ENCODE data around the gene MCF2L2. TPM values are rescaled to one million over a fixed set of nuclear protein-coding genes. Genes with fewer than 3 reads are reported as not detected.

Gene MCF2L2
- polyA plus RNA-seq, 1 experiment = not detected

DNA sequence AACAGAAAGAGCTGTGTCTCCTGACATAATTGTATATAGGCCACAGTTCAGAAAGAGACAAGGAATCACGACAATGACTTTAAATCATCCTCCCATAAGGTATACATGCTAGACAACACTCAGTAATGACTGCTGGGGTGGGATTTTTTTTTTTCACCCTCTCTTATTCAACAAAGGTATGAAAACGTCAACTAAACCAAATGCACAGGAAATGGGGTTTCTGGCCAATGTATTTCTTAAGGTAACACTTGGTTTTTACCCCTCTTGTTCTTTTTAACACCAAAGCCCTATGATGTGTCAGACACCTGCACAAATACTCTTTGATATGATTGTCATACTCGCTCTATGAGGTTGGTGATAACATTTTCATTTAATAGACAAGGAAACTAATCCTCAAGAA, 78.3 kb downstream of the MCF2L2 start:
- H3K27me3 ChIP-seq (ENCODE audit: control insufficient read depth, insufficient read depth, low read length) = peaks cover 9% of the 10 kb centered on the region
- no peak overlapping the region for H3K27ac ChIP-seq (ENCODE audit: low read depth, low read length)
- no peak for DNase-seq (ENCODE audit: low read depth, low spot score)
- no peaks in the 10 kb centered on the region for H3K9me3 ChIP-seq (ENCODE audit: control insufficient read depth, insufficient read depth, low read length)
- ChIA-PET CTCF (no interaction called here), POLR2A (no interaction called here)
- no peak overlapping the region for H3K4me3 ChIP-seq (ENCODE audit: low read depth, low read length)
- TF ChIP-seq, protein P1, sequence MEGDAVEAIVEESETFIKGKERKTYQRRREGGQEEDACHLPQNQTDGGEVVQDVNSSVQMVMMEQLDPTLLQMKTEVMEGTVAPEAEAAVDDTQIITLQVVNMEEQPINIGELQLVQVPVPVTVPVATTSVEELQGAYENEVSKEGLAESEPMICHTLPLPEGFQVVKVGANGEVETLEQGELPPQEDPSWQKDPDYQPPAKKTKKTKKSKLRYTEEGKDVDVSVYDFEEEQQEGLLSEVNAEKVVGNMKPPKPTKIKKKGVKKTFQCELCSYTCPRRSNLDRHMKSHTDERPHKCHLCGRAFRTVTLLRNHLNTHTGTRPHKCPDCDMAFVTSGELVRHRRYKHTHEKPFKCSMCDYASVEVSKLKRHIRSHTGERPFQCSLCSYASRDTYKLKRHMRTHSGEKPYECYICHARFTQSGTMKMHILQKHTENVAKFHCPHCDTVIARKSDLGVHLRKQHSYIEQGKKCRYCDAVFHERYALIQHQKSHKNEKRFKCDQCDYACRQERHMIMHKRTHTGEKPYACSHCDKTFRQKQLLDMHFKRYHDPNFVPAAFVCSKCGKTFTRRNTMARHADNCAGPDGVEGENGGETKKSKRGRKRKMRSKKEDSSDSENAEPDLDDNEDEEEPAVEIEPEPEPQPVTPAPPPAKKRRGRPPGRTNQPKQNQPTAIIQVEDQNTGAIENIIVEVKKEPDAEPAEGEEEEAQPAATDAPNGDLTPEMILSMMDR (IDR thresholded peaks at IDR 0.05; ENCODE audit: low read depth, low read length) = no peak

DNA sequence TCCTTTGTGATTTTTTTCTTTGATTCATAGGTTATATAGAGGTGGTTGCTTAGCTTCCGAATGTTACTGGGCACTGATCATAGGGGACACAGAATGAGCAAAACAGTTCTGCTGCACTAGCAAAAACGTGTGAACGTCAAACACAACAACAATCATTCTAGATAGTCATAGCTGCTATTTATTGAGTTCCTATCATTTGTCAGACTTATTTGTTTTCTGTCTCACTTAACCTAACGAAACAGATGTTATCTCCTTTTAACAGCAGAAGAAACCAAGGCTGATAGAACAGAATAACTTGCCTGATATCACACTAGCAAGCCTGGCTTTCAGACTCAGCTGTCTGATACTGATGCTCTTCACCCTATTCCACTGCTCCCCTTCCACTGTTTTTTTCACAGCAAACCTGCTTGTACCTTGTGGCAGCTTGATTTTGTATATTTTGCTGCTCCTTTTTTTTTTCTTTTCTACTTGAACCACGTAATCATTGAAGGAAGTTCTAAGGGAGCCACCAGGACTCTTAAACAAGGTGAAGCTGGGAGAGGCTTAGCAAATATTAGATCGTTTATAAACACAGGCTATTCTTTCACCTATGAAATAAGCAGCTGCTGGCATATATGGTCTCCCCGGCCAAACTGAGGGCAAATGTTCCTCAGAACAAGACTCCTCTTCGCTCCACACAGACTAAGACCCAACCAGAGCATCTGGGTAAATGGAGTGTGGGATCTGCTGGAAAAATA, 78.8 kb downstream of the MCF2L2 start:
- Histone ChIP-seq H3K9me3 (ENCODE audit: control insufficient read depth, insufficient read depth, low read length) (no peaks in the 10 kb centered on the region), H3K4me3 (ENCODE audit: low read depth, low read length) (no peak overlapping the region), H3K27me3 (ENCODE audit: control insufficient read depth, insufficient read depth, low read length) (peaks cover 9% of the 10 kb centered on the region), H3K27ac (ENCODE audit: low read depth, low read length) (no peak overlapping the region)
- ChIA-PET POLR2A (no interaction called here), CTCF (no interaction called here)
- TF ChIP-seq, protein P1 (IDR thresholded peaks at IDR 0.05; ENCODE audit: low read depth, low read length) = no peak
- DNase-seq (ENCODE audit: low read depth, low spot score) = no peak

DNA sequence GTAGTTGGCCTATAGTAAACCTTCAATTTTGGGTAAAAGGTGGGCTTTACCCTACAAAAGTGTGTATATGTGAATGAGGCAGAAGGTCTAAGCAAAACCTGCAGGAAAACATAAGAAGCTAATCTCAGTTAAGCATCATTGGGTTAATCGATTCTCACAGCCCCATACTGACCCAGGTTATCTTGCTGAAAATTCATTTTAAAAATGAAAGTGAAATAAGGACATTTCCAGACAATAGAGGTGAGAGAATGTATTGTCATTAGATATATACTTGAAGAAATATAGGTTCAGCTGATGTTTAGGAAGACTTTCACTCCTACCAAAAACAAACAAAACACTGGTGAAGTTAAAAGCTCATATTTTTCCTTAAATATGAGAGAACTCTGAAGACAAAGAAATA, 85.6 kb downstream of the MCF2L2 start:
- no peak for DNase-seq (ENCODE audit: low read depth, low spot score)
- TF ChIP-seq, protein P1 (IDR thresholded peaks at IDR 0.05; ENCODE audit: low read depth, low read length) = no peak
- H3K9me3 ChIP-seq (ENCODE audit: control insufficient read depth, insufficient read depth, low read length) = no peaks in the 10 kb centered on the region
- no peak overlapping the region for H3K27ac ChIP-seq (ENCODE audit: low read depth, low read length)
- peaks cover 7% of the 10 kb centered on the region for H3K27me3 ChIP-seq (ENCODE audit: control insufficient read depth, insufficient read depth, low read length)
- CTCF ChIA-PET = no interaction called here
- H3K4me3 ChIP-seq (ENCODE audit: low read depth, low read length) = no peak overlapping the region
- POLR2A ChIA-PET = no interaction called here

DNA sequence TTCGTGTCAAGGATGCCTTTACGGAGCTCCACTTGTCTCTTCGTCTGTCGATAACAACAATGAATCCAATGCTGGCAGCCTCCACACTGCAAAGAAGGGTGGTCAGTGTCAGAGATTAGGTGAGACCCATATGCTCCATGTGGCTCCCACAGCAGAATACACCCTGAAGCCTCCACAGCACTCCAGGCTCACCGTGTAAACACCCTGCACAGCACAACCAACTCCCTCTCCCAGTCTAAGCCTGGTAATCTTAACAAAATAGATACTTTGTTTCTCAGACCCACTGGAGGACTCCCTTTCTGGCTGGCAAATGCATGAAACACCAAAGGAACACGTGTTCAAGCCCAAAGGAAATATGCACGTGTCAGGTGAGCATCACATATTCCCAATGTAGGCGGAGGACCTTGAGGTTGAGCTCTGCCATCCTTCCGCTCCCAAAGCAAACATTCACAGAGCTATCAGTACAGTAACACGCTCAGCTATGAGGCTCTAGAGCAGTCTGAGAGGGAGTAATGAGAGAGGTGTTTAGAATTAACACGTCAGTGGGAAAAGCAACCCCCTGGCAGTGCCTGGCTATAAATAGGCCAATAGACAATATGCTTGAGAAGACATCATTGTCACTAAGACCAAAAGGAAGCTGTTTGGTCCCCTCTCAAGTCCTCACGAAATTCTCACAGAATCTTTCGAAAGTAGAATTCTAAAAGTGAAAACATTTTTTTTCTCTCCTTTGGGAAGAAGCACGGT, 86.7 kb downstream of the MCF2L2 start:
- Histone ChIP-seq H3K27me3 (ENCODE audit: control insufficient read depth, insufficient read depth, low read length) (peaks cover 7% of the 10 kb centered on the region), H3K4me3 (ENCODE audit: low read depth, low read length) (no peak overlapping the region), H3K9me3 (ENCODE audit: control insufficient read depth, insufficient read depth, low read length) (no peaks in the 10 kb centered on the region), H3K27ac (ENCODE audit: low read depth, low read length) (no peak overlapping the region)
- ChIA-PET CTCF (no interaction called here), POLR2A (no interaction called here)
- TF ChIP-seq, protein P1 (IDR thresholded peaks at IDR 0.05; ENCODE audit: low read depth, low read length) = no peak
- DNase-seq (ENCODE audit: low read depth, low spot score) = no peak

DNA sequence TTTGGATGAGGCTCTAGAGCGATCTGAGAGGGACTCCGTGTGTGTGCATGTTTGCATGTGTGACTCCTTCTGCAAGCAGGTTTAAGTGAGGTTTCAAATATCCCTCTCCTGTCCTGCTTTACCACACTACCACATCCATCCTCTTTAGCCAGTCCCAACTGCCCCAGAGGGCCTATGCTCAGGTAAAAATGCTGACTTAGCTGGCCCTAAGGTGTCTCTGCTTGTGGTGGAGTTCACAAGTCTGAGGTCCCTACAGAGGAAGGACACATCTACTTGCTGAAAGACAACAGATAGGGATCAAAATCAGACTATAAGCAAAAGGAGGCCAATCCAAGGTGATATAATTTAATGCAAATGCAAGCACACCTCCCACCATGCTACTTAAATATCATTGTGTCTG, 88.2 kb downstream of the MCF2L2 start:
- CTCF ChIA-PET = no interaction called here
- DNase-seq (ENCODE audit: low read depth, low spot score) = no peak
- TF ChIP-seq, protein P1 (IDR thresholded peaks at IDR 0.05; ENCODE audit: low read depth, low read length) = no peak
- POLR2A ChIA-PET = no interaction called here
- H3K9me3 ChIP-seq (ENCODE audit: control insufficient read depth, insufficient read depth, low read length) = no peaks in the 10 kb centered on the region
- H3K27me3 ChIP-seq (ENCODE audit: control insufficient read depth, insufficient read depth, low read length) = peaks cover 7% of the 10 kb centered on the region
- no peak overlapping the region for H3K4me3 ChIP-seq (ENCODE audit: low read depth, low read length)
- no peak overlapping the region for H3K27ac ChIP-seq (ENCODE audit: low read depth, low read length)

Measured in AG04450 (cell line).